GM18951 (cell line): Measurements from ENCODE around the gene LDLRAD3.

Experiments used
- POLR2A ChIP-seq: IDR thresholded peaks from 4 replicates; pipeline ENCODE4 v1.6.1; 2011; ENCODE audit warnings: mild to moderate bottlenecking; ENCODE audit not compliant: insufficient read length, insufficient read depth; ENCODE audit errors: extremely low read depth
- in situ Hi-C: fragments of 300-500 bp; cut with MboI; formaldehyde crosslinking; loops from one replicate; pipeline ENCODE4 v1.12.0; 2022; ENCODE audit warnings: low sequenced_read_pairs, mixed read lengths, inconsistent platforms; ENCODE audit not compliant: unreplicated experiment

The LDLRAD3 gene

DNA sequence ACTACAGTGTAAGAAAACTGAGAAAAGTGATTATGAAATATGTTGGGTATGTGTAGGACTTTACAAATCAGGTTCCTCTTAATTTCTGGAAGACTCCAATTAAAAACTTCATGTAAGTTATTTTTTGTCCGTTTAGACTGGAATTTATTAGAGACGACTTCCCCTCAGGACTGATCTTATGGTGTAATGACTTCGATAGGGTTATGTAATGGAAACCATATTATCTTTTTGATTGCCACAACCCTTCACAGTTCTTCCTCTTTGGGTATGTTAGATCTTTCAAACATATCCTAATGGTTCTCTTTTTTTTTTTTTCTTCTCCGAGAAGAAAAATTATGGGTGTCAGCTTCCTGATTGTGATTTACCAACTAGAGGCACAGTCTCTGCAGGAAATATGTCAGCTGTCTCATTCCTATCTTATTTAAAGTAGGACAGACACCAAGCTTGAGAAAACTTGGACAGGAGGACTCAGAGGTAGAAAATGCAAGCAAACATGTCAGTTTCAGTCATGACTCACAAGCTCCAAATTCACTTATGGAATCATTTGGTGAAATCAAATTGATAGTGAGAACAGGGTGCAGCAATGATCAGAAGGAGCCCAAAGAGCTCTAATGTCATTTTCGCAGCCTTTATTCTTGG lies 11.1 kb upstream of the LDLRAD3 start:
- no peak for TF ChIP-seq POLR2A
- in situ Hi-C loops: no loop called here

DNA sequence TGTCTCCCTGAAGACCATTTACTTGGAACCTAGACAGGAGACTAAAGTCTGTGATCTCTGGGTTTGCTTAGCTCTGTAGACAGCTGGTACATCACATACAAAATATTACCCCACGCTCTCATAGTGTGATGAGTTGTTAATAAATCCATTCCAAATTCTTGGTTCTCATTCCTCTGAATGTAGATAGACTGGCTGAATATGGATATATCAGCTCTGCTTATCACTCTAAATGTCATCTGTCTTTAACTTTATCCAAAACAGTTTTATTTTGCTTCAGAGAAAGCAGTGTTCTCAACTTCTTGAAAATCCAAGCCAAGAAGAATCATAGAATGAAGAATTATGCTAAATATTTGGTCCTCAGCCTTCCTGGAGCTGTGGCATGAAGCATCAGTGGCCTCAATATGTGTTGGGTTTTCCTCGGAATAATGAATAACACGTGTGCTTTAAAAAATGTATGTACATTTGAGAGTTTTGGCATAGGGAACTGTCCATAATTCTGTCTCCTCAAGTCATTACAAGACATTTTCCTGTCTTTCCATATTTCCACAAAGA lies 10.5 kb upstream of the LDLRAD3 start:
- no peak for TF ChIP-seq POLR2A
- in situ Hi-C loops: no loop called here

DNA sequence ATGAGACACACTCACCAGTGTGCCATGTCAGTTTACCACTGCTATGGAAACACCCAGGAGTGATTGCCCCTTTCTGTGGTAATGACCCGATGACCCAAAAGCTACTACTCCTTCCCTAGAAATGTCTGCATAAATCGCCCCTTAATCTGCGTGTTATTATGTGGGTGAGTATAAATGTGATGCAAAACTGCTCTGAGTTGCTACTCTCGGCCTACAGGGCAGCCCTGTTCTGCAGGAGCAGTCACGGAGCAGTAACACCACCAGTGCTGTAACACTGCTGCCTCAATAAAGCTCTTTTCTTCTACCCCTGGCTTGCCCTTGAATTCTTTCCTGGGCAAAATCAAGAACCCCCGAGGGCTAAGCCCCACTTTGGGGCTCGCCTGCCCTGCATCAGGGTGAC lies 9.6 kb upstream of the LDLRAD3 start:
- TF ChIP-seq POLR2A: no peak
- in situ Hi-C loops: no loop called here

DNA sequence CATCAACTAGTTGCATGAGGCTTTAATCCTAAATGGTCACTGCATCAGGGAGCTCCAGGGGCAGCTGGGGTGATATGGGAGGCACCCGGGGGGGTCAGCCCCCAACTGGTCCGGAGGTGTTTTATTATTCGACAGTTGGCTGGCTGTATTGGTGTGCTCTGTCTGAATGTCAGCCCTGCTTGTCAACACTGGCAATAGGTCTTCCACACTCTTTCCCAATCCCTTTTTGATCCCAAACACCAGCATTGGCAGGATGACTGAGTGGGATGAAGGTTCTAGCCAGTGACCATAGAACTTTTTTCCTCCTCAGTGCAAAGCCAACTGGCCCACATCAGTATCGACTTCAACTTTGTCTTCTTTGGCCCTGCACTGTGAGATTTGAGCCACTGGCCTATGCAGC lies 8.9 kb upstream of the LDLRAD3 start:
- TF ChIP-seq POLR2A: no peak
- in situ Hi-C loops: no loop called here

DNA sequence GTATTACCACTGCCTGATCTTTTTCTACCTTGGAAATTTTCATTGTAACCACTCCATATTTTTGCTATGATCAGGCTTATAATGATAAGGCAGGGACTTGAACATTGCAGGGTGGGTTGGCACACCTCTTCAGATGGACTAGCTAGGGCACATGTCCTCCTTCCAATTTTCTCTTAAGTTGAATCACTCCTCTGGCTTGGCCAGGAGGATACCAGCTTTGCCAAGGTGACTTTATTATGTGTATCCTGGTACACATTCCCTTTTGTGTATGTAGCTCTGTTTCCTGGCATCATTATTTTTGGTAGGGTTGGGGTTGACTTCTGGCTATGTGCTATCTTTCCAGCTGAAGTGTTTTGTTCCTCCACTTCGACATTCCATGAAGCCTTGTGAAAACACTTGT lies 8.5 kb upstream of the LDLRAD3 start:
- in situ Hi-C loops: no loop called here
- no peak for TF ChIP-seq POLR2A

DNA sequence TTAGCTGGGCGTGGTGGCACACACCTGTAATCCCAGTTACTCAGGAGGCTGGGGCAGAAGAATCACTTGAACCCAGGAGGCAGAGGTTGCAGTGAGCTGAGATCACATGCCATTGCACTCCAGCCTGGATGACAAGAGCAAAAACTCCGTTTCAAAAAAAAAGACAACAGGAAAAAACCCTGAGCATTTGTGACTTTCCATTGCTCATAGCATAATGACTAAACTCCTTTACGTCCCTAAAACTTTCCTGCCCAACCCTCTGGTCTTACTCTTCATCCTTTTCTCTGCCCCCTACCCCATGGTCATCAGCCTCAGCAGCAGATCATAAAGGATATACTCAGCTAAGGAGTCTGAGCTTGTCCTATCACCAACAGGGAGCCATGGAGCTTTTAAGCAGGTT lies 6.8 kb upstream of the LDLRAD3 start:
- in situ Hi-C loops: no loop called here
- TF ChIP-seq POLR2A: no peak

DNA sequence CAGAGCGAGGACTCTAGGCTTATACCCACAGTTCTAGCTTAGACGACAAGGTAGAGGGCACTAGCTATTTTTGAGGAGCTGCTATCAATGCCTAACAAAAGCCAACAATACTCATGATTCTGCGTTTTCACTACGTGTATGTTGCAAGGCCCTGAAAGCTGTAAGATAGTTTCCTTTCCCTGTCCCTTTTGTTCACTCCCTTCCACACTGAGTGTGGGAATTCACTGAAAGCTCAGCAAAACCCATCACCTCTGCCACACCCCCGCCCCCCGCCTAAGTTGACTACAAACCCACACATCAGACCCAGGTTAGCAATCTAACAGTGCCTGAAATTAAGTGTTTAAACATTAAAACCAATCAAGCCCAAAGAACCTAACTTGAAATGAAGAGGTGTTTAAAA lies 6.2 kb upstream of the LDLRAD3 start:
- TF ChIP-seq POLR2A: no peak
- in situ Hi-C loops: no loop called here

DNA sequence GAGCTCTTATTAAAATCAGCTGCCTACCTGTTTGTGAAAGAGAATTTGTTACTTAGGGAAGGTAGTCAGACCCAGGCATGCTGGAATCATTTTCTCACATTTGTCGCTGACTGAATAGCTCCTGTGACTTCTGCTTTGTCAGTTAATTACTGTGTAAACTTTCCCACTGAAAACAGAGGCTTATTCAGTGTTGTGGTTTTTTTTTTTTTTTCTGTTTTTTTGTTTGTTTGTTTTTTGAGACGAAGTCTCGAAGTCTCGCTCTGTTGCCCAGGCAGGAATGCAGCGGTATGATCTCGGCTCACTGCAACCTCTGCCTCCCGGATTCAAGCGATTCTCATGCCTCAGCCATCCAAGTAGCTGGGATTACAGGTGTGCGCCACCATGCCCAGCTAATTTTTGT lies 5.6 kb upstream of the LDLRAD3 start:
- TF ChIP-seq POLR2A: no peak
- in situ Hi-C loops: no loop called here

DNA sequence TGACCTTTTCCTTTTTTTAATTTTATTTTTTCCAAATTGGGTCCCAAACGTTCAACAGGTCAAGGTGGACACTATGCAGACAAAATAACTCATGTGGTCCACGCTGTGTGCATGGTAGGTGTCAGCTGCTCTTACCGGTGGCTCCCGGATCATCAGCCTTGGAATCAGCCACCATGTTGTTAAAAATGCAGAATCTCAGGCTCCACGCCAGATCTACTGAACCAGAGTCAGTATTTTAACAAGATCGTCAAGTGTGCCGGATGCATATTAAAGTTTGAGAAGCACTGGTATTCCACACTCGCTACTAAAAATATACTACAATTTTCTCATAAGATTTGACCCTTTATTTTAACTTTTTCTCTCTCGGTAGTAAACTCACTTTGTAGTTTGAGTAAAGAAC lies 553 bp upstream of the LDLRAD3 start:
- in situ Hi-C loops: no loop called here

DNA sequence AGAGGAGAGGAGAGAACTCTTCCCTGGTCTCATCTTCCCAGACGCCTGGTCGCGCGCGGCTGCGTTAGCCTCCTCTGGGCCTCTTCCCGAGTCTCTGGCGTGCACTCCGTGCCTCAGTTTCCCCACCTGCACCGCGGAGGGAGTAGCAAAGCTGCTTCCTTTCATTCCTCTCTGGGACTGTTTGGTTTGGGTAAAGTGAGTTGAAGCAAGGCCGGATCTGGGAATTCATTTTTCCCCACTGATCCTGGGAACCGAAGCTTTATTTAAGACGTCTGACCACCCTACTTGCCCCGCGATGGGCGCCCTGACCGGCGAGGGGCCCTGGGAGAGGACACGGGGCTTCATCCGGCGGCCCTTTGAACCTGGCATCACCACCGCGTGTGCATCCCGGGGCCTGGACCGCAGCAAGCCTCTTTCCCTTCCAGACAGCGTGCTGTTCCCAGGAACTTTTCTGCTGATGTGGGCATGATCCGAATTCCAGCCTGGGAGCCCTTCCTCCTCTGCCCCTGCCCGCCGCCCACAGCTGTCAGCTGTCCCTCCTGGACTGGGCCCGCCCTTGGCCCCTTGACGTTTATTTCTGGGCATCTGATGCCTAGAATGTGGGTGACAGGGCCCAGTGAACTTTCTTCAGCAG lies 758 bp downstream of the LDLRAD3 start:
- in situ Hi-C loops: no loop called here

More for the DNA sequence above, 553 bp upstream of the LDLRAD3 start:
- TF ChIP-seq POLR2A: no peak

DNA sequence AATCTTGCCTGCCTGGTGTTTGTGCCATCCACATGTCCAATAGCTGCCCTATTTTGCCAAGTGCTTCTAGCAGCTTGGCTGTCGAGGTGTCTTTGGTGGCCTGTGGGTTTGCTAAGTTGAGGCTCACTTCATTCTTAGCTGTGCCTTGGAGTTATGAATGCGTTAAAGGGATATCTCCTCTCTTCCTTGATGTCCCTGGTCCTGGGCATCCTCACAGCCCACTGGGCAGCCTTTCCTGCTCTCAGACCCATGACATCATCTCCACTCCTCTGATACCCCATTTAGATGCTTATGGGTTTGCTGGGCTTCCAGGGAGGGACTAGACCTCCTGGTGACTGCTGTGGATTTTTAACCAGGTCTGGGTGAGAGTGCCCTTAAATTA lies 1.3 kb downstream of the LDLRAD3 start:
- in situ Hi-C loops: no loop called here
- no peak for TF ChIP-seq POLR2A

More for the DNA sequence above, 758 bp downstream of the LDLRAD3 start:
- TF ChIP-seq POLR2A: no peak

DNA sequence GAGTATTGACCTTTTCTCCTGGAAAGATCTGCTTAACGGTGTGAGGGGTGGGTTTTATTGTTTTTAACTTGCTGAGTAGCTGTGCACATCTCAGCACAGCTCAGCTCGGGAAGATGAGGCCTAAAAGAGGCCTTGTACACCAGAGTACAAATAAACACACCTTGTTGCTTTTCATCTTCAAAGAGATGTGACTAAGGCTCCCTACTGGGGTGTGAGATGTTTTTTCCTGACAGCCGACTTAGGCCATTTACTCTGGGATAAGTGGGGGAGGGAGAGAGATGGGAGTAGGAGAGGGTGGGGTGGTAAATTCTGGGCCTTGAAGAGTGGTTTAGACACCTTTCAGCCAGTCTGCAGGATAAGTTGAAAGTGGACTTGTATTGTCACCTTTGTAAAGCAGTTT lies 2.9 kb downstream of the LDLRAD3 start:
- TF ChIP-seq POLR2A: no peak
- in situ Hi-C loops: no loop called here

DNA sequence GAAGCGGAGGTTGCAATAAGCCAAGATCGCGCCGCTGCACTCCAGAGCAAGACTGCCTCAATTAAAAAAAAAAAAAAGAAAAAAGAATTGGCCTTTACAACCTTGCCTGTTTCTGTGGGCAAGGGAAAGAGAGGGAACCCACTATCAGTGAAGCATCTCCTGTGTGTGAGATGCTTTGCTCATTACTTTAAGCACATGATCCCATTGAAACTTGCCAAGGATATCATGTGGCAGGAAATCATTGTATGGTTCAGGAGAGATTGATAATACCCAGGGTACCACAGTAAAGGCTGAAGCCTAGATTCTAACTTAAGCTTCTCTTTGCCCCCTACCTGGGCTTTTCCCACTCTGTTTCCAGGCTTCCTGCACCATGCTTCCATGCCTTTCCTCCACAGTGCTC lies 3.6 kb downstream of the LDLRAD3 start:
- in situ Hi-C loops: no loop called here
- TF ChIP-seq POLR2A: no peak

DNA sequence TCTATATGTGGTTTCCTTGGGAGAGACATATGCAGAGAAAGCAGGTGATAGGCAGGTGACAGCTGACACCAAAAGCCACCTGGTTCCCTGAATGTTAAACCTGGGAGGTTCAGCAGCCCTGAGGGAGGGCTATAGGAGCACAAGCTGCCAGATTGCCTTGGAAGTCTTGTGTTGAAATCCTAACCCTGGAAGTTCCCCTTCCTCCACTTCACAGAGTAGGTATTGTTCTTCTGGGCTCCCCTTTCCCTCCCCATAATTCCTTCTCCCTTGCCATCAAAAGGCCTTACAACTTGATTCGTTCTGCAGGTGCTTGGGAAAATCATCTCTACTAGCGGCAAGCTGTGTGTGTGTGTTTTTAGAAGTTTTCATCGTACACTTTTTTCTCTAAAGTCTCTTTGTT lies 5.4 kb downstream of the LDLRAD3 start:
- in situ Hi-C loops: no loop called here
- no peak for TF ChIP-seq POLR2A
